ENCODE data around the gene PRDM11. TPM values are rescaled to one million over a fixed set of nuclear protein-coding genes. Genes with fewer than 3 reads are reported as not detected.

Gene PRDM11
- total and polyA plus RNA-seq, 2 of the 8 experiments (the other 6 are each of a cell fraction or from before 2014, with no cell fraction given): 3.6 to 11.7 TPM

- no peak overlapping the region for H4K8ac ChIP-seq (ENCODE audit: extremely low read depth, insufficient read depth, low read length)
- no peaks in the 10 kb centered on the region for H3K36me3 ChIP-seq (ENCODE audit: control insufficient read depth in 2 of 4, insufficient read depth in 4 of 4, low read length in 3 of 4)
- H3K4ac ChIP-seq (replicated peaks; ENCODE audit: insufficient read length, low read depth, low read length): no peak overlapping the region
- 85% methylated on average over 12 of the region's 12 CpGs; no CpG with 5 or more reads in 1 of the 2 experiments for WGBS, 2 experiments (ENCODE audit: extremely low coverage in 1 of 2, insufficient coverage in 1 of 2, insufficient read length in 1 of 2, insufficient replicate concordance in 2 of 2, low coverage in 1 of 2, low lambda C conversion rate in 2 of 2, missing lambda C conversion rate in 1 of 2)
- no peaks in the 10 kb centered on the region for H3K23me2 ChIP-seq (ENCODE audit: low read depth, low read length)
- no peaks in the 10 kb centered on the region for H3K9me3 ChIP-seq (ENCODE audit: insufficient read depth in 2 of 2, low read depth in 1 of 2, low read length in 1 of 2)
- H4K91ac ChIP-seq (replicated peaks; ENCODE audit: insufficient read length, low read length): no peak overlapping the region
- H2BK120ac ChIP-seq (replicated peaks; ENCODE audit: low read depth, low read length): no peak overlapping the region
- no peaks in the 10 kb centered on the region for H3K79me1 ChIP-seq (ENCODE audit: low read depth, low read length)
- H2BK12ac ChIP-seq (ENCODE audit: low read depth, low read length): no peak overlapping the region
- no peak overlapping the region for H2AFZ ChIP-seq (ENCODE audit: low read length)
- H3K27me3 ChIP-seq (replicated peaks in 1 of 4; ENCODE audit: control insufficient read depth in 3 of 4, extremely low read depth in 1 of 4, insufficient read depth in 3 of 4, low read length in 3 of 4): no peaks in the 10 kb centered on the region
- DNase-seq (ENCODE audit: low read depth in 1 of 2, low spot score in 2 of 2) (no peak), FAIRE-seq (no peak)
- H4K20me1 ChIP-seq (replicated peaks in 1 of 2; ENCODE audit: control insufficient read depth in 1 of 2, insufficient read depth in 2 of 2, low read length in 2 of 2): no peaks in the 10 kb centered on the region
- no peak overlapping the region for H4K5ac ChIP-seq (ENCODE audit: insufficient read length, low read depth, low read length)
- no peak overlapping the region for H2BK5ac ChIP-seq (ENCODE audit: low read depth, low read length)
- CTCF ChIA-PET (ENCODE audit: partially characterized antibody): interaction anchor here (0.6 to 5.8 kb wide), 21 partner anchors 8 to 558 kb away, joined by 3 to 49 read pairs (median 5); partner anchors contain the start of gene SYT13
- no peak overlapping the region for H3K9ac ChIP-seq (replicated peaks in 1 of 4; ENCODE audit: extremely low read depth in 1 of 4, low read depth in 3 of 4, low read length in 3 of 4)
- peaks cover 3 to 22% (median 12%) of the 10 kb centered on the region in 4 experiments for H3K4me1 ChIP-seq (replicated peaks in 1 of 4; ENCODE audit: control insufficient read depth in 3 of 4, insufficient read depth in 4 of 4, low read length in 3 of 4)
- no peak overlapping the region for H3K18ac ChIP-seq (ENCODE audit: extremely low read depth, low read length)
- H2BK20ac ChIP-seq (ENCODE audit: low read length): no peak overlapping the region
- POLR2A ChIA-PET (ENCODE audit: partially characterized antibody): no interaction called here
- H3K27ac ChIP-seq (ENCODE audit: low read depth, low read length): no peak overlapping the region
- no peak overlapping the region for H3K4me2 ChIP-seq (ENCODE audit: insufficient read depth in 1 of 2, low read depth in 2 of 2, low read length in 2 of 2)
- H2BK15ac ChIP-seq (ENCODE audit: low read length): no peak overlapping the region
- H3K14ac ChIP-seq (ENCODE audit: insufficient read length): no peak overlapping the region
- no peaks in the 10 kb centered on the region for H3K79me2 ChIP-seq (ENCODE audit: control insufficient read depth in 1 of 2, insufficient read depth in 2 of 2, low read length in 2 of 2)
- H2AK5ac ChIP-seq (ENCODE audit: low read depth, low read length): no peak overlapping the region
- H3K56ac ChIP-seq (replicated peaks; ENCODE audit: insufficient read length, low read depth, low read length): no peak overlapping the region
- no peak overlapping the region for H3K4me3 ChIP-seq (ENCODE audit: extremely low read depth in 1 of 4, insufficient read depth in 2 of 4, low read depth in 3 of 4, low read length in 4 of 4)
- H3K23ac ChIP-seq (ENCODE audit: insufficient read length): no peak overlapping the region
- no peak for TF ChIP-seq EGR1 (IDR thresholded peaks at IDR 0.05; ENCODE audit: borderline replicate concordance, low read depth, low read length)
- no peak for TF ChIP-seq TAF7 (optimal IDR thresholded peaks at IDR 0.05; ENCODE audit: borderline replicate concordance, low read depth, low read length)
- TF ChIP-seq CTBP2 (IDR thresholded peaks at IDR 0.05; ENCODE audit: borderline replicate concordance, insufficient read depth, insufficient read length, low read length): no peak
- TF ChIP-seq NANOG (IDR thresholded peaks at IDR 0.05; ENCODE audit: insufficient read depth, low read depth, low read length, poor library complexity, severe bottlenecking): no peak
- no peak for TF ChIP-seq CHD2 (IDR thresholded peaks at IDR 0.05; ENCODE audit: low read length)
- no peak for TF ChIP-seq TBP (IDR thresholded peaks at IDR 0.05; ENCODE audit: low read depth, low read length)
- no peak for TF ChIP-seq YY1 (IDR thresholded peaks at IDR 0.05; ENCODE audit: low read depth, low read length)
- TF ChIP-seq CBX8 (IDR thresholded peaks at IDR 0.05; ENCODE audit: borderline replicate concordance, low read depth, low read length): no peak
- TF ChIP-seq, protein P1, sequence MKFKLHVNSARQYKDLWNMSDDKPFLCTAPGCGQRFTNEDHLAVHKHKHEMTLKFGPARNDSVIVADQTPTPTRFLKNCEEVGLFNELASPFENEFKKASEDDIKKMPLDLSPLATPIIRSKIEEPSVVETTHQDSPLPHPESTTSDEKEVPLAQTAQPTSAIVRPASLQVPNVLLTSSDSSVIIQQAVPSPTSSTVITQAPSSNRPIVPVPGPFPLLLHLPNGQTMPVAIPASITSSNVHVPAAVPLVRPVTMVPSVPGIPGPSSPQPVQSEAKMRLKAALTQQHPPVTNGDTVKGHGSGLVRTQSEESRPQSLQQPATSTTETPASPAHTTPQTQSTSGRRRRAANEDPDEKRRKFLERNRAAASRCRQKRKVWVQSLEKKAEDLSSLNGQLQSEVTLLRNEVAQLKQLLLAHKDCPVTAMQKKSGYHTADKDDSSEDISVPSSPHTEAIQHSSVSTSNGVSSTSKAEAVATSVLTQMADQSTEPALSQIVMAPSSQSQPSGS (IDR thresholded peaks at IDR 0.05; ENCODE audit: low read length): no peak
- no peak for TF ChIP-seq BACH1 (IDR thresholded peaks at IDR 0.05; ENCODE audit: low read length)
- TF ChIP-seq SP1 (IDR thresholded peaks at IDR 0.05; ENCODE audit: low read depth, low read length): no peak
- TF ChIP-seq BRCA1 (IDR thresholded peaks at IDR 0.05; ENCODE audit: low read depth, low read length): no peak
- TF ChIP-seq CREB1 (IDR thresholded peaks at IDR 0.05): no peak
- TF ChIP-seq SAP30 (IDR thresholded peaks at IDR 0.05; ENCODE audit: insufficient read depth, insufficient replicate concordance, low read length): no peak
Observed at GRCh38 chr11:45213316-45213665, 66.9 kb downstream of the PRDM11 start.

All from H1 (cell line).